ENCODE measurements around the gene CTSA.

CTSA gene

GRCh38 chr20:45882469-45883099 is 8.6 kb upstream of the CTSA start:
- Mint-ChIP-seq H3K4me1 (peaks cover 70% of the 10 kb centered on the region), H3K4me3 (peak overlapping the region; percentile 44 to 68), H3K27ac (peak overlapping the region in 1 of 2 donors; percentile 63), H3K9me3 (no peaks in the 10 kb centered on the region), H3K27me3 (no peaks in the 10 kb centered on the region)
- DNase-seq (no peak), ATAC-seq (no peak)

- DNase-seq (no peak), ATAC-seq (no peak)
- Mint-ChIP-seq H3K27me3 (no peaks in the 10 kb centered on the region), H3K27ac (peak overlapping the region in 1 of 2 donors; percentile 63), H3K4me1 (peaks cover 71% of the 10 kb centered on the region), H3K4me3 (no peak overlapping the region), H3K9me3 (no peaks in the 10 kb centered on the region)
Measured at GRCh38 chr20:45883100-45883469, 8.1 kb upstream of the CTSA start.

- Mint-ChIP-seq H3K27me3 (no peaks in the 10 kb centered on the region), H3K4me1 (peaks cover 80% of the 10 kb centered on the region), H3K4me3 (no peak overlapping the region), H3K9me3 (no peaks in the 10 kb centered on the region), H3K27ac (no peak overlapping the region)
- ATAC-seq (no peak), DNase-seq (no peak)
Measured at GRCh38 chr20:45886590-45887345, 4.4 kb upstream of the CTSA start.

- peaks cover 80% of the 10 kb centered on the region for H3K4me1 Mint-ChIP-seq
- H3K27me3 Mint-ChIP-seq = no peaks in the 10 kb centered on the region
- H3K9me3 Mint-ChIP-seq = no peaks in the 10 kb centered on the region
- peak within 1 kb of the TSS in 1 of 2 donors; percentile 8 for H3K27ac Mint-ChIP-seq
- DNase-seq (no peak), ATAC-seq (no peak)
- H3K4me3 Mint-ChIP-seq = no peak within 1 kb of the TSS
Measured at GRCh38 chr20:45887346-45887715, 3.8 kb upstream of the CTSA start, which contains the start of gene SPATA25. TSS of gene SPATA25 (minus strand) at chr20:45887622. CDS start at chr20:45887590, 32 bp downstream.

- Mint-ChIP-seq H3K27me3 (no peaks in the 10 kb centered on the region), H3K4me1 (peaks cover 78% of the 10 kb centered on the region), H3K4me3 (no peak overlapping the region), H3K27ac (no peak overlapping the region), H3K9me3 (no peaks in the 10 kb centered on the region)
- ATAC-seq (no peak), DNase-seq (no peak)
Measured at GRCh38 chr20:45888681-45889080, 2.5 kb upstream of the CTSA start.

- H3K9me3 Mint-ChIP-seq = no peaks in the 10 kb centered on the region
- H3K27me3 Mint-ChIP-seq = no peaks in the 10 kb centered on the region
- DNase-seq = peak; percentile 52 to 66
- H3K27ac Mint-ChIP-seq = peak overlapping the region; percentile 95 to 97
- ATAC-seq = peak; percentile 72
- peak overlapping the region; percentile 94 to 95 for H3K4me3 Mint-ChIP-seq
- H3K4me1 Mint-ChIP-seq = peaks cover 69% of the 10 kb centered on the region
Measured at GRCh38 chr20:45890077-45890984, 804 bp upstream of the CTSA start.

GRCh38 chr20:45892049-45892825 is 1.1 kb downstream of the CTSA start:
- no peak for ATAC-seq
- H3K27ac Mint-ChIP-seq = peak overlapping the region in 1 of 2 donors; percentile 78

GRCh38 chr20:45892828-45893500 is 1.8 kb downstream of the CTSA start:
- H3K4me3 Mint-ChIP-seq = peak overlapping the region; percentile 94 to 95
- ATAC-seq (peak; percentile 55), DNase-seq (peak in 1 of 2 donors; percentile 44)
- H3K4me1 Mint-ChIP-seq = peaks cover 45% of the 10 kb centered on the region
- peak overlapping the region; percentile 52 to 78 for H3K27ac Mint-ChIP-seq
- no peaks in the 10 kb centered on the region for H3K9me3 Mint-ChIP-seq
- H3K27me3 Mint-ChIP-seq = no peaks in the 10 kb centered on the region

More at GRCh38 chr20:45892049-45892825, 1.1 kb downstream of the CTSA start:
- Mint-ChIP-seq H3K27me3 (no peaks in the 10 kb centered on the region), H3K9me3 (no peaks in the 10 kb centered on the region), H3K4me1 (peaks cover 50% of the 10 kb centered on the region), H3K4me3 (peak overlapping the region; percentile 94 to 95)
- DNase-seq = no peak

GRCh38 chr20:45893831-45894230 is 2.7 kb downstream of the CTSA start:
- ATAC-seq (no peak), DNase-seq (no peak)
- Mint-ChIP-seq H3K4me1 (peaks cover 39% of the 10 kb centered on the region), H3K4me3 (no peak overlapping the region), H3K27ac (no peak overlapping the region), H3K9me3 (no peaks in the 10 kb centered on the region), H3K27me3 (no peaks in the 10 kb centered on the region)

GRCh38 chr20:45894797-45895196 is 3.7 kb downstream of the CTSA start:
- Mint-ChIP-seq H3K4me3 (no peak overlapping the region), H3K27me3 (no peaks in the 10 kb centered on the region), H3K9me3 (no peaks in the 10 kb centered on the region), H3K27ac (peak overlapping the region in 1 of 2 donors; percentile 6), H3K4me1 (peaks cover 30% of the 10 kb centered on the region)
- ATAC-seq (no peak), DNase-seq (no peak)

GRCh38 chr20:45896641-45897161 is 5.6 kb downstream of the CTSA start:
- peak overlapping the region in 1 of 2 donors; percentile 19 for H3K27ac Mint-ChIP-seq
- H3K4me1 Mint-ChIP-seq = peaks cover 23% of the 10 kb centered on the region

GRCh38 chr20:45897289-45897688 is 6.2 kb downstream of the CTSA start:
- DNase-seq (no peak), ATAC-seq (no peak)
- Mint-ChIP-seq H3K27me3 (no peaks in the 10 kb centered on the region), H3K4me1 (peaks cover 17% of the 10 kb centered on the region), H3K4me3 (no peak overlapping the region), H3K9me3 (no peaks in the 10 kb centered on the region), H3K27ac (no peak overlapping the region)

More at GRCh38 chr20:45896641-45897161, 5.6 kb downstream of the CTSA start:
- DNase-seq (no peak), ATAC-seq (no peak)
- H3K27me3 Mint-ChIP-seq = no peaks in the 10 kb centered on the region
- no peak overlapping the region for H3K4me3 Mint-ChIP-seq
- no peaks in the 10 kb centered on the region for H3K9me3 Mint-ChIP-seq

GRCh38 chr20:45897692-45898091 is 6.6 kb downstream of the CTSA start:
- no peaks in the 10 kb centered on the region for H3K9me3 Mint-ChIP-seq
- H3K27me3 Mint-ChIP-seq = no peaks in the 10 kb centered on the region
- DNase-seq = no peak
- no peak overlapping the region for H3K4me3 Mint-ChIP-seq
- H3K27ac Mint-ChIP-seq = no peak overlapping the region
- ATAC-seq = no peak
- H3K4me1 Mint-ChIP-seq = peaks cover 13% of the 10 kb centered on the region

- Mint-ChIP-seq H3K9me3 (no peaks in the 10 kb centered on the region), H3K27me3 (no peaks in the 10 kb centered on the region), H3K4me1 (peaks cover 7% of the 10 kb centered on the region), H3K4me3 (no peak overlapping the region), H3K27ac (no peak overlapping the region)
- DNase-seq (no peak), ATAC-seq (no peak)
Measured at GRCh38 chr20:45898285-45898684, 7.2 kb downstream of the CTSA start.

Measured in stimulated activated naive CD8-positive, alpha-beta T cell treated with anti-CD3 and anti-CD28 coated beads, Interleukin-15, amount 100 ng/mL, for 72 hours (primary cell).